ENCODE results near the gene SNX10. TPM values are rescaled to one million over a fixed set of nuclear protein-coding genes. Genes with fewer than 3 reads are reported as not detected.

SNX10 gene
- total and polyA plus RNA-seq, 5 donors: 1.3 to 3.5 (median 2.8) TPM

- H3K27me3 ChIP-seq (ENCODE audit: control insufficient read depth, insufficient read depth): no peaks in the 10 kb centered on the region
- DNase-seq (no peak), ATAC-seq (no peak)
- no peaks in the 10 kb centered on the region for H3K9me3 ChIP-seq (ENCODE audit: control insufficient read depth, low read length)
- no peak overlapping the region for H3K27ac ChIP-seq (ENCODE audit: low read length)
- H3K4me3 ChIP-seq (ENCODE audit: low read length): no peak overlapping the region
- WGBS: 76% methylated on average over 3 of the region's 3 CpGs
- no peaks in the 10 kb centered on the region for H3K4me1 ChIP-seq (ENCODE audit: control insufficient read depth, insufficient read depth, low read length)
- intact Hi-C loops (cut with DNase I): no loop called here
Measured at GRCh38 chr7:26356229-26356628, 64.6 kb downstream of the SNX10 start.

DNA sequence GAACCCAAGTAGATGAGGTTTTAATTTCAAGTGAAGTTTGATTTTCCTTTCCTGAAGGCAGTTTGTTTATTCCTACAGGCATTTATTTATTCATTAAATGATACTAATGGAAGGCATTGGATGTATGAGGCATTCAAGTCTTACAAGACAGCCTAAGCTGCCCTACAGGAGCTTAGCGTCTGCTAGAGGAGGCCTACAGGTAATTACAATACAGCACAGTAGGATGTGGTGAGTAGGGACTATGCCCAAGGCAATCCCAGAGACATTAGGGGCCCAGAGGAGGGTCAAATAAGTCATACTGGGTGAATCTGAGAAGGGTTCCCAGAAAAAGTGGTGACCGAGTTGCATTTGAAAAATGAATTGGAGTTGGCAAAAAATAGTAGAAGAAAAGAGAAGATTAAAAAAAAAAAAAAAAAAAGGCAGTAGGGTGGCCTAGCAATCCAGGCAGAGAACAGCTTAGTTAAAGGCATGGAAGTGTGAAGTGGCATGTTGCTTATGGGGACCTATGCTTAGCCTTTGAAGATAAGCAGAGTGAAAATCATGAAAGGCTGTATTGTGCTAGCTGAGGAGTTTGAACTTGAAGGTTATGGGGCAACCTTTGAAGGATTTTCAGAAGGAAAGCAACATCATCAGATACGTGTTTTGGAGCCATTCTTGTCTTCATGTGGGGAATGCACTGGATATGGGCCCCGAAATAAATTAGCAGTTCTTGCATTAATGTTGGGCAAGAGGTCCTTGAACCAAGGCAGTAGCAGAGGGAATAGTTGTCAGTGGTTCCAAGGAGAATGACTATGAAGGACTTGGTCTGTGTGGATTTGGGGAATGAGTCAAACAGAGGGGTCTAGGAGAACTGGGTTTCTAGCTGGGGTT is 65.5 kb downstream of the SNX10 start:
- no peak for ATAC-seq
- Histone ChIP-seq H3K9me3 (ENCODE audit: control insufficient read depth, low read length) (no peaks in the 10 kb centered on the region), H3K27ac (ENCODE audit: low read length) (no peak overlapping the region), H3K4me3 (ENCODE audit: low read length) (no peak overlapping the region), H3K4me1 (ENCODE audit: control insufficient read depth, insufficient read depth, low read length) (no peaks in the 10 kb centered on the region), H3K27me3 (ENCODE audit: control insufficient read depth, insufficient read depth) (no peaks in the 10 kb centered on the region)
- intact Hi-C loops (cut with DNase I): no loop called here
- WGBS: 80% methylated on average over 4 of the region's 4 CpGs
- no peak for DNase-seq

GRCh38 chr7:26357799-26358151 is 66.1 kb downstream of the SNX10 start:
- intact Hi-C loops (cut with DNase I): no loop called here
- Histone ChIP-seq H3K27me3 (ENCODE audit: control insufficient read depth, insufficient read depth) (no peaks in the 10 kb centered on the region), H3K27ac (ENCODE audit: low read length) (no peak overlapping the region), H3K4me3 (ENCODE audit: low read length) (no peak overlapping the region), H3K9me3 (ENCODE audit: control insufficient read depth, low read length) (no peaks in the 10 kb centered on the region), H3K4me1 (ENCODE audit: control insufficient read depth, insufficient read depth, low read length) (no peaks in the 10 kb centered on the region)
- ATAC-seq (no peak), DNase-seq (no peak)
- WGBS: 74% methylated on average over 2 of the region's 2 CpGs

- no peaks in the 10 kb centered on the region for H3K27me3 ChIP-seq (ENCODE audit: control insufficient read depth, insufficient read depth)
- no peak overlapping the region for H3K27ac ChIP-seq (ENCODE audit: low read length)
- 70% methylated on average over 3 of the region's 3 CpGs for WGBS
- no peak overlapping the region for H3K4me3 ChIP-seq (ENCODE audit: low read length)
- intact Hi-C loops (cut with DNase I): loop anchor here in 2 of 4 donors (5.0 to 10.0 kb wide), 2 partner anchors 268 to 804 kb away; partner anchors contain the start of gene HOXA9 (in 1 of the 2)
- no peak for DNase-seq
- H3K4me1 ChIP-seq (ENCODE audit: control insufficient read depth, insufficient read depth, low read length): no peaks in the 10 kb centered on the region
- H3K9me3 ChIP-seq (ENCODE audit: control insufficient read depth, low read length): no peaks in the 10 kb centered on the region
- no peak for ATAC-seq
Measured at GRCh38 chr7:26360650-26361049, 69.0 kb downstream of the SNX10 start.

DNA sequence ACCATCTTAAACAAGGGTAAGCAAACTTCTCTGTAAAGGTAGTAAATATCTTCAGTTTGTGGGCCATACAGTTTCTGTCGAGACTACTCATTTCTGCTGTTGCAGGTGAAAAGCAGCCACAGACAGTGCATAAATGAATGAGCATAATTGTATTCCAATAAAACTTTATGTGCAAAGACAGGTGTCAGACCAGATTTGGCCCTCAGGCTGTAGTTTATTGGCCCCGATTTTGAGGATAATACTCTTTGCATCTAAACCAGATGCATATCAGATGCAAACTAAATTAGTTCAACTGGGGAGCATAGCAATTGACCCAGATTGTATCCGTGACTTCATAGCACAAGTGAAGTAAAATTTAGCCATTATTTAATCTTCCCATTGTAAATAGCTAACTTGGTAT is 70.0 kb downstream of the SNX10 start:
- Histone ChIP-seq H3K9me3 (ENCODE audit: control insufficient read depth, low read length) (no peaks in the 10 kb centered on the region), H3K27me3 (ENCODE audit: control insufficient read depth, insufficient read depth) (no peaks in the 10 kb centered on the region), H3K4me3 (ENCODE audit: low read length) (no peak overlapping the region), H3K4me1 (ENCODE audit: control insufficient read depth, insufficient read depth, low read length) (no peaks in the 10 kb centered on the region), H3K27ac (ENCODE audit: low read length) (no peak overlapping the region)
- DNase-seq: no peak
- no peak for ATAC-seq
- WGBS: 95% methylated on average over 3 of the region's 3 CpGs
- intact Hi-C loops (cut with DNase I): loop anchor here in 2 of 4 donors (5.0 to 10.0 kb wide), 2 partner anchors 269 to 803 kb away; partner anchors contain the start of gene HOXA9 (in 1 of the 2)

DNA sequence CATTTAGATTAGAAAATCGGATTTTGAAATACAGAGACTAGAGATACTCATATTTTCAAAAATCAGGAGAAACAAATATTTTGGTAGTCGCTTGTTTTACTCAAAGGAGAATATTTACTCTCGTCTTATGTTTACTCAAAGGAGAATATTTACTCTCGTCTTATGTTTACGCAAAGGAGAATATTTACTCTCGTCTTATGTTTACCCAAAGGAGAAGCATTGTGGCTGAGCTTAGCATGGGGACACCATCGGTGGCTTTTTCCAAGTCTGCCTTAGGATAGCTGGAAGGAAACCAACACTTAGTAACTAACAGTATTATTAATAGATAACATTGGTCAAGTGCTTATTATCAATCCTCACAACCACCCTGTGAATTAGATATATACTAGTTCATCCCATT is 71.8 kb downstream of the SNX10 start:
- Histone ChIP-seq H3K27ac (ENCODE audit: low read length) (no peak overlapping the region), H3K9me3 (ENCODE audit: control insufficient read depth, low read length) (no peaks in the 10 kb centered on the region), H3K4me1 (ENCODE audit: control insufficient read depth, insufficient read depth, low read length) (no peaks in the 10 kb centered on the region), H3K4me3 (ENCODE audit: low read length) (no peak overlapping the region), H3K27me3 (ENCODE audit: control insufficient read depth, insufficient read depth) (no peaks in the 10 kb centered on the region)
- intact Hi-C loops (cut with DNase I): loop anchor here in 2 of 4 donors (5.0 to 10.0 kb wide), 2 partner anchors 271 to 801 kb away; partner anchors contain the start of gene HOXA9 (in 1 of the 2)
- WGBS: 87% methylated on average over 7 of the region's 7 CpGs
- ATAC-seq (no peak), DNase-seq (no peak)

DNA sequence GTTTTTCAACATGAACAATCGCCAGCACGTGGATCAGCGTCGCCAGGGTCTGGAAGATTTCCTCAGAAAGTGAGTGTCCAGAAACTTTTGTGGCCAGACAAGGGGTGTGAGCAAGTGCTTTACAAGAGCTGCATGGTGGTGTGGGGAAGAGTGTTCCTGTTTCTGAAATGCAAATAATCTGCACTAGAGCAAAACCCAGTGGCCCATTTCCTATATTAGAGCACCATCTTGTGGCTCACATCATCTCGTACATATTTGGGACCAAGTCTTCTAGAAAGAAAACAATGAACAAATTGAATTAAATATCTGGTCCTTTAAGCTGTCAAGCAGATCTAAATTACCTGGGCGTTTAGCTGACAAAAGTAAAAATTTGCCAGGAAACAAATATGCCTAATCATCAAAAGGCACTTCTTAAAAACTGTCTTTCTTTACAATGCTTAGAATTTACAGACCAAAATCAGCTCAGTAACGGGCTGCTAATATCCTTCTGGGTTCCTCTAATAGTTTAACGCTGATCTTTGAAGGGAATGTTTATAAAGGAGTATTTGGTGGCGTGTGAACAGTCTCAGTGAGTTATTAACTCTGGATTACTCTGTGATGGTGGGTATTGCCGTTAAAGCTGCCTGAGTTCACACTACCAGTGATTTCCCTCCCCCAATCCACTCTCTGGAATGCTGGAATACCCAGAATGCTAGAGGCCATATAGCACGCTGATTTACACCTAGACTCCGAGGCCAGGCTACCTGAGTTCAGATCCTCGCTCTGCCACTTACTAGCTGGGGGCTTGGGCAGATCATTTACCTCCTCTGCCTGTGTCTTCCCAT is 73.6 kb downstream of the SNX10 start:
- Histone ChIP-seq H3K4me3 (ENCODE audit: low read length) (no peak overlapping the region), H3K27me3 (ENCODE audit: control insufficient read depth, insufficient read depth) (no peaks in the 10 kb centered on the region), H3K27ac (ENCODE audit: low read length) (no peak overlapping the region), H3K9me3 (ENCODE audit: control insufficient read depth, low read length) (no peaks in the 10 kb centered on the region), H3K4me1 (ENCODE audit: control insufficient read depth, insufficient read depth, low read length) (no peaks in the 10 kb centered on the region)
- DNase-seq: no peak
- intact Hi-C loops (cut with DNase I): loop anchor here (2.0 to 10.0 kb wide), 6 partner anchors 273 to 800 kb away; partner anchors contain the start of gene HOXA9 (in 1 of the 4)
- peak; percentile 84 to 86 for ATAC-seq
- 37% methylated on average over 13 of the region's 13 CpGs for WGBS

DNA sequence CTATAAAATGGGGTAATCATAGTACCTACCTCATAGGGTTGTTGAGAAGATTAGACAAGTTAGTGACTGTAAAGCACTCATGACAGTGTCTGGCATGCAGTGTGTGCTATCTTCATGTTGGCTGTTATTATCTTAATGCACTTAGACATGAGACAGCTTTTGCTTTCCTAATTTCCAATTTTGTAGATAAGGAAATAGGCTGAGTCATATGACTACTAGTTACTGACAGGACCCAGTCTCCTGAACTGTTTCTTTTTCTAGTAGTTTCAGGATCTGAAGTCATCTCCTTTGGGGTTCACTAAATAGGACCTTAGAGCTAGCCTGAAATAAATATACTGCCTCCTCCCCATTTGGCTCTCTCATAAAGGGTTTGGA is 74.2 kb downstream of the SNX10 start:
- no peaks in the 10 kb centered on the region for H3K4me1 ChIP-seq (ENCODE audit: control insufficient read depth, insufficient read depth, low read length)
- no peak overlapping the region for H3K4me3 ChIP-seq (ENCODE audit: low read length)
- no peaks in the 10 kb centered on the region for H3K9me3 ChIP-seq (ENCODE audit: control insufficient read depth, low read length)
- H3K27me3 ChIP-seq (ENCODE audit: control insufficient read depth, insufficient read depth): no peaks in the 10 kb centered on the region
- H3K27ac ChIP-seq (ENCODE audit: low read length): no peak overlapping the region
- ATAC-seq: no peak
- no peak for DNase-seq
- intact Hi-C loops (cut with DNase I): loop anchor here (2.0 to 10.0 kb wide), 6 partner anchors 274 to 799 kb away; partner anchors contain the start of gene HOXA9 (in 1 of the 4)

GRCh38 chr7:26367219-26367711 is 75.6 kb downstream of the SNX10 start:
- DNase-seq (no peak), ATAC-seq (peak in 1 of 2 donors; percentile 25)
- Histone ChIP-seq H3K9me3 (ENCODE audit: control insufficient read depth, low read length) (no peaks in the 10 kb centered on the region), H3K27me3 (ENCODE audit: control insufficient read depth, insufficient read depth) (no peaks in the 10 kb centered on the region), H3K4me3 (ENCODE audit: low read length) (no peak overlapping the region), H3K4me1 (ENCODE audit: control insufficient read depth, insufficient read depth, low read length) (no peaks in the 10 kb centered on the region), H3K27ac (ENCODE audit: low read length) (no peak overlapping the region)
- WGBS: 81% methylated on average over 6 of the region's 6 CpGs
- intact Hi-C loops (cut with DNase I): loop anchor here in 3 of 4 donors (5.0 to 10.0 kb wide), 4 partner anchors 275 to 798 kb away; partner anchors contain the start of gene HOXA9 (in 1 of the 3)

- no peak for ATAC-seq
- Histone ChIP-seq H3K4me3 (ENCODE audit: low read length) (no peak overlapping the region), H3K9me3 (ENCODE audit: control insufficient read depth, low read length) (no peaks in the 10 kb centered on the region), H3K27ac (ENCODE audit: low read length) (no peak overlapping the region), H3K4me1 (ENCODE audit: control insufficient read depth, insufficient read depth, low read length) (no peaks in the 10 kb centered on the region), H3K27me3 (ENCODE audit: control insufficient read depth, insufficient read depth) (no peaks in the 10 kb centered on the region)
- 64% methylated on average over 2 of the region's 2 CpGs for WGBS
- no peak for DNase-seq
- intact Hi-C loops (cut with DNase I): loop anchor here (2.0 to 10.0 kb wide), 5 partner anchors 276 to 796 kb away; partner anchors contain the start of gene HOXA9 (in 1 of the 4)
Measured at GRCh38 chr7:26368542-26368941, 76.9 kb downstream of the SNX10 start.

Data from right cardiac atrium (tissue), 5 donors.